ENCODE measurements around the gene C7orf33. TPM values are rescaled to one million over a fixed set of nuclear protein-coding genes. Genes with fewer than 3 reads are reported as not detected.

The C7orf33 gene
- total and polyA plus RNA-seq, 5 donors: not detected

DNA sequence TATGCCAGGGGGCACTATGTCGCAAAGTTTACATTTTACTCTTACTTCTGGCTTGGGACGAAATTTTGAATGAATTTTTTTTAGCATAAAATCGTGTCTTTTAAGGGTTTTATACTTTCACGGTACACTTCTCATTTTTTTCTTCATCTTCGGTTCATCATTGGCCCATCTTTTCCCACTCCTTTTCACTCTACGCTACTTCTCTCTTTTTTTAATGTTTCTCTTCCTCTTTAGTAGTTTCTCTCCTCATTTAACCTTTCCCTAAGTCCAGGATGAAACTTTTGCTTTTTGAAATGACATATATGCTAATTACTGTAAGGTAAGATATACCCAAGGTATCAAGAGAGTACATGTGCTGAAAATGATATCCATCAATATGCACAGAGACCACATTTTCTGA lies 39.5 kb downstream of the C7orf33 start:
- WGBS: 83% methylated on average over 6 of the region's 6 CpGs
- Histone ChIP-seq H3K4me3 (ENCODE audit: low read length) (no peak overlapping the region), H3K9me3 (ENCODE audit: control insufficient read depth, low read length) (no peaks in the 10 kb centered on the region), H3K27me3 (ENCODE audit: control insufficient read depth, insufficient read depth) (no peaks in the 10 kb centered on the region), H3K27ac (ENCODE audit: low read length) (no peak overlapping the region), H3K4me1 (ENCODE audit: control insufficient read depth, insufficient read depth, low read length) (no peaks in the 10 kb centered on the region)
- ATAC-seq (no peak), DNase-seq (no peak)
- intact Hi-C loops (cut with DNase I): no loop called here

- intact Hi-C loops (cut with DNase I): no loop called here
- Histone ChIP-seq H3K27me3 (ENCODE audit: control insufficient read depth, insufficient read depth) (no peaks in the 10 kb centered on the region), H3K27ac (ENCODE audit: low read length) (no peak overlapping the region), H3K4me3 (ENCODE audit: low read length) (no peak overlapping the region), H3K4me1 (ENCODE audit: control insufficient read depth, insufficient read depth, low read length) (no peaks in the 10 kb centered on the region), H3K9me3 (ENCODE audit: control insufficient read depth, low read length) (no peaks in the 10 kb centered on the region)
- WGBS: 80% methylated on average over 6 of the region's 6 CpGs
- ATAC-seq (no peak), DNase-seq (no peak)
Observed at GRCh38 chr7:148633761-148634160, 43.2 kb downstream of the C7orf33 start.

- Histone ChIP-seq H3K9me3 (ENCODE audit: control insufficient read depth, low read length) (no peaks in the 10 kb centered on the region), H3K27ac (ENCODE audit: low read length) (no peak overlapping the region), H3K4me3 (ENCODE audit: low read length) (no peak overlapping the region), H3K4me1 (ENCODE audit: control insufficient read depth, insufficient read depth, low read length) (no peaks in the 10 kb centered on the region), H3K27me3 (ENCODE audit: control insufficient read depth, insufficient read depth) (no peaks in the 10 kb centered on the region)
- ATAC-seq (no peak), DNase-seq (no peak)
- intact Hi-C loops (cut with DNase I): no loop called here
- WGBS: 95% methylated on average over 19 of the region's 19 CpGs
Observed at GRCh38 chr7:148637094-148637493, 46.5 kb downstream of the C7orf33 start.

DNA sequence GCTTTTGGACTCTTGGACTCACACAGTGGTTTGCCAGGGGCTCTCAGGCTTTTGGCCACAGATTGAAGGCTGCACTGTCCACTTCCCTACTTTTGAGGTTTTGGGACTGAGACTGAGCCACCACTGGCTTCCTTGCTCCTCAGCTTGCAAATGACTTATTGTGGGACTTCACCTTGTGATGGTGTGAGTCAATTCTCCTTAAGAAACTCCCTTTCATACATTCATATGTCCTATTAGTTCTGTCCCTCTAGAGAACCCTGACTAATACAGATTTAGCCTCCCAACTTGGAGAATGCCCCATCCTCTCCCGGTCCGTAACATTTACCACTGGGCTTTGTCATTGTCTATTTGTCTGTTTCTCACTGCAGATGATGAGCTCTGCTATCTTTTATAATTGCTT lies 55.3 kb downstream of the C7orf33 start:
- Histone ChIP-seq H3K9me3 (ENCODE audit: control insufficient read depth, low read length) (no peaks in the 10 kb centered on the region), H3K4me3 (ENCODE audit: low read length) (no peak overlapping the region), H3K27ac (ENCODE audit: low read length) (no peak overlapping the region), H3K27me3 (ENCODE audit: control insufficient read depth, insufficient read depth) (no peaks in the 10 kb centered on the region), H3K4me1 (ENCODE audit: control insufficient read depth, insufficient read depth, low read length) (no peaks in the 10 kb centered on the region)
- ATAC-seq: no peak
- no peak for DNase-seq
- 93% methylated on average over 2 of the region's 2 CpGs for WGBS
- intact Hi-C loops (cut with DNase I): no loop called here

DNA sequence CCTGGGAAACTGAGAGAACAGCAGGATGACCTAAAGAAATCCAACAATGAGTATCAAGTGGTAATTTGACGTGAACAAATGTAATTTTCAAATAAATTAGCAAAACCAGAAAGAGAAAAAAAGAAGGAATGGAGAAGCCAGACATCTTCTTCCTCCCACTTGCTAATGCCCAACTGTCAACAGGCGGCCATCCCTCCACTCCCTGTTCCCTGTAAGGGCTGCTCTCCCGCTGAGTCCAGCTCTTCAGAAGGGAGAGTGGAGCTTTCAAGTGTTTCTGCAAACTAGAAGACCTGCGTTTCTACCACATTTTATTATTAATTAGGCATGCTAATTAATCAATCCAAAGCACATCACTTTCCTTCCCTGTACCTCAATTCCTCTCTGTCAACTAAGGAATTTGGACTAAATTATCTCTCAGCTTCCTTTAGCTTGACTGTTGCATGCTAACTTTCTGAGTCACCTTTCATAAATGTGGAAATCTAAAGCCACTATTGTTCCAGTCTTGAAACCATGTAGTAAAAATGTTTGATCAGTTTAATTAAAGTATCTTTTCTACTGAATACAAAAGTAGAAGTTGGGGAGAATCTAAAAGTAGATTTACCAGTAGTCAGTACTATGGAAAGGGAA lies 59.8 kb downstream of the C7orf33 start:
- ATAC-seq: no peak
- no peaks in the 10 kb centered on the region for H3K27me3 ChIP-seq (ENCODE audit: control insufficient read depth, insufficient read depth)
- H3K27ac ChIP-seq (ENCODE audit: low read length): no peak overlapping the region
- 75% methylated on average over 4 of the region's 4 CpGs for WGBS
- DNase-seq: no peak
- no peaks in the 10 kb centered on the region for H3K9me3 ChIP-seq (ENCODE audit: control insufficient read depth, low read length)
- no peak overlapping the region for H3K4me3 ChIP-seq (ENCODE audit: low read length)
- no peaks in the 10 kb centered on the region for H3K4me1 ChIP-seq (ENCODE audit: control insufficient read depth, insufficient read depth, low read length)
- intact Hi-C loops (cut with DNase I): no loop called here

DNA sequence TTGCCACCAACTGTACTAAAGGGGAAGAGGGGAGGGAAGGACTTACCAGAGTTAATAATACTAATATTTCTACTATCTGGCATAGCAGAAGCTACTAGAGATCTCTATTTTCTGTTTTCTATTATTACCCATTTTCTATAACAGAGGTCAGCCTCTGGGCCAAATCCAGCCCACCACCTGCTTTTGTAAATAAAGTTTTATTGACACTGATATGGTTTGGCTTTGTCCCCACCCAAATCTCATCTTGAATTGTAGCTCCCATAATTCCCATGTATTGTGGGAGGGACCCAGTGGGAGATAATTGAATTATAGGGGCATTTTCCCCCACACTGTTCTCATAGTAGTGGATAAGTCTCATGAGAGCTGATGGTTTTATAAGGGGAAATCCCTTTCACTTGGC lies 62.2 kb downstream of the C7orf33 start:
- no peak for DNase-seq
- no peaks in the 10 kb centered on the region for H3K4me1 ChIP-seq (ENCODE audit: control insufficient read depth, insufficient read depth, low read length)
- no peaks in the 10 kb centered on the region for H3K9me3 ChIP-seq (ENCODE audit: control insufficient read depth, low read length)
- intact Hi-C loops (cut with DNase I): no loop called here
- no peak overlapping the region for H3K27ac ChIP-seq (ENCODE audit: low read length)
- H3K27me3 ChIP-seq (ENCODE audit: control insufficient read depth, insufficient read depth): no peaks in the 10 kb centered on the region
- ATAC-seq: no peak
- H3K4me3 ChIP-seq (ENCODE audit: low read length): no peak overlapping the region

- no peaks in the 10 kb centered on the region for H3K9me3 ChIP-seq (ENCODE audit: control insufficient read depth, low read length)
- WGBS: 85% methylated on average over 4 of the region's 4 CpGs
- no peaks in the 10 kb centered on the region for H3K4me1 ChIP-seq (ENCODE audit: control insufficient read depth, insufficient read depth, low read length)
- ATAC-seq (no peak), DNase-seq (no peak)
- H3K4me3 ChIP-seq (ENCODE audit: low read length): no peak overlapping the region
- intact Hi-C loops (cut with DNase I): no loop called here
- H3K27ac ChIP-seq (ENCODE audit: low read length): no peak overlapping the region
- H3K27me3 ChIP-seq (ENCODE audit: control insufficient read depth, insufficient read depth): no peaks in the 10 kb centered on the region
Observed at GRCh38 chr7:148657929-148658328, 67.4 kb downstream of the C7orf33 start.

GRCh38 chr7:148661471-148661870 lies 70.9 kb downstream of the C7orf33 start:
- no peaks in the 10 kb centered on the region for H3K27me3 ChIP-seq (ENCODE audit: control insufficient read depth, insufficient read depth)
- no peak overlapping the region for H3K4me3 ChIP-seq (ENCODE audit: low read length)
- H3K4me1 ChIP-seq (ENCODE audit: control insufficient read depth, insufficient read depth, low read length): no peaks in the 10 kb centered on the region
- WGBS: 73% methylated on average over 2 of the region's 2 CpGs
- ATAC-seq (no peak), DNase-seq (no peak)
- intact Hi-C loops (cut with DNase I): no loop called here
- no peaks in the 10 kb centered on the region for H3K9me3 ChIP-seq (ENCODE audit: control insufficient read depth, low read length)
- no peak overlapping the region for H3K27ac ChIP-seq (ENCODE audit: low read length)

DNA sequence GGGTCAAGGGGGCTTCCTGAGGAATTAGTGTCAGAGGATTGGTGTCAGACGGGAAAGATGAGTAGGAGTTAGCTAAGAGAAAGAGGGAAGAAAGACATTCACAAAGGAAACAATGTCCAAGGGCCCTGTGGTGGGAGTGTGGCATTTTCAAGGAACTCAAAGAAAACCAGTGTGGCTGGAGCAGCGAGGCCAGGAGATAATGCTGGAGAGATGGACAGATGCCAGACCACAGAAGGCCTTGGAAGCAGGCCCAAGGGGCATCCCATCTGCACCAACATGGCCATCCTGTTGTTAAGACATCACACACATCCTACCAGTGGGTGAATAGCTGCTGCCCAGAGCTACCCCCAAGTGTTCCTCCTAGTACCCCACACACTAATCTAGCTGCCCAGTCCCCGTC lies 72.1 kb downstream of the C7orf33 start:
- ATAC-seq (no peak), DNase-seq (no peak)
- 61% methylated on average over 3 of the region's 3 CpGs for WGBS
- Histone ChIP-seq H3K27me3 (ENCODE audit: control insufficient read depth, insufficient read depth) (no peaks in the 10 kb centered on the region), H3K27ac (ENCODE audit: low read length) (no peak overlapping the region), H3K4me3 (ENCODE audit: low read length) (no peak overlapping the region), H3K4me1 (ENCODE audit: control insufficient read depth, insufficient read depth, low read length) (no peaks in the 10 kb centered on the region), H3K9me3 (ENCODE audit: control insufficient read depth, low read length) (no peaks in the 10 kb centered on the region)
- intact Hi-C loops (cut with DNase I): no loop called here

- H3K9me3 ChIP-seq (ENCODE audit: control insufficient read depth, low read length): no peaks in the 10 kb centered on the region
- ATAC-seq (peak; percentile 83 to 95), DNase-seq (peak; percentile 38 to 76 (median 74))
- no peaks in the 10 kb centered on the region for H3K4me1 ChIP-seq (ENCODE audit: control insufficient read depth, insufficient read depth, low read length)
- intact Hi-C loops (cut with DNase I): no loop called here
- H3K27ac ChIP-seq (ENCODE audit: low read length): no peak overlapping the region
- no peak overlapping the region for H3K4me3 ChIP-seq (ENCODE audit: low read length)
- H3K27me3 ChIP-seq (ENCODE audit: control insufficient read depth, insufficient read depth): no peaks in the 10 kb centered on the region
- WGBS: 38% methylated on average over 6 of the region's 6 CpGs
Observed at GRCh38 chr7:148664324-148664723, 73.8 kb downstream of the C7orf33 start.

DNA sequence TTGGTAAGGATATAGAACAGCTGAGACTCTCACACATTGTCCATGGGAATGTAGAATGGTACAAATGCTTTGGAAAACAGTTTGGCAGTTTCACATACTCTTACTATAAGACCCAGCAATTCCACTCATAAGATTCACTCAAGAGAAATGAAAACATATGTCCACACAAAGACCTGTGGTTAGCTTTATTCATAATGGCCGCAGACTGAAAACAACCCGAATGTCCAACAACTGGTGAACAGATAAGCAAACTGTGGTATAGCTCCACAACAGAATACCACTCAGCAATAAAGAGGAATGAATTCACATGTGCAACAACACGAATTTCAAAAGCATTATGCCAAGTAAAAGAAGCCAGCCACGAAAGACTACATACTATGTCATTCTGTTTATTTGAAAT lies 74.7 kb downstream of the C7orf33 start:
- intact Hi-C loops (cut with DNase I): no loop called here

More for the DNA sequence above, 74.7 kb downstream of the C7orf33 start:
- WGBS: 74% methylated on average over 4 of the region's 4 CpGs
- Histone ChIP-seq H3K4me3 (ENCODE audit: low read length) (no peak overlapping the region), H3K9me3 (ENCODE audit: control insufficient read depth, low read length) (no peaks in the 10 kb centered on the region), H3K27me3 (ENCODE audit: control insufficient read depth, insufficient read depth) (no peaks in the 10 kb centered on the region), H3K4me1 (ENCODE audit: control insufficient read depth, insufficient read depth, low read length) (no peaks in the 10 kb centered on the region), H3K27ac (ENCODE audit: low read length) (no peak overlapping the region)
- ATAC-seq: no peak
- no peak for DNase-seq
